ENCODE results near the gene BMP2K.

BMP2K gene

GRCh38 chr4:78937837-78938236, 161.7 kb downstream of the BMP2K start:
- no peak overlapping the region for H3K27ac ChIP-seq (ENCODE audit: low read length, poor library complexity, severe bottlenecking)
- peak overlapping the region in 1 of 2 experiments; percentile 2 for H3K18ac ChIP-seq (ENCODE audit: low read depth in 1 of 2, low read length in 2 of 2)
- no peak overlapping the region for H3K4ac ChIP-seq (ENCODE audit: low read depth in 1 of 2, low read length in 2 of 2)
- WGBS, result 81% methylated on average over 4 of the region's 4 CpGs
- no peaks in the 10 kb centered on the region for H3K27me3 ChIP-seq (ENCODE audit: control insufficient read depth in 1 of 2, insufficient read depth in 1 of 2, low read length in 2 of 2)
- H2BK15ac ChIP-seq (ENCODE audit: low read depth, poor library complexity, severe bottlenecking), result no peak overlapping the region
- H3K79me1 ChIP-seq (replicated peaks; ENCODE audit: low read length, poor library complexity, severe bottlenecking), result peaks cover 19% of the 10 kb centered on the region
- H3K9me3 ChIP-seq (ENCODE audit: control insufficient read depth, low read length), result no peaks in the 10 kb centered on the region
- no peak overlapping the region for H2BK120ac ChIP-seq (ENCODE audit: low read depth, low read length)
- H2BK5ac ChIP-seq (ENCODE audit: low read depth, low read length, poor library complexity, severe bottlenecking), result no peak overlapping the region
- H3K14ac ChIP-seq (ENCODE audit: low read length in 2 of 2), result no peak overlapping the region
- H2BK12ac ChIP-seq (ENCODE audit: low read length in 2 of 2), result no peak overlapping the region
- H2AK5ac ChIP-seq (ENCODE audit: low read length, severe bottlenecking), result no peak overlapping the region
- no peak overlapping the region for H4K8ac ChIP-seq (ENCODE audit: low read length)
- peaks cover 0 to 10% of the 10 kb centered on the region in 2 experiments for H3K36me3 ChIP-seq (ENCODE audit: control insufficient read depth in 1 of 2, insufficient read depth in 2 of 2, low read depth in 1 of 2, low read length in 2 of 2)
- no peak overlapping the region for H4K91ac ChIP-seq (ENCODE audit: low read length)
- peak overlapping the region in 1 of 2 experiments; percentile 98 for H3K4me3 ChIP-seq (ENCODE audit: insufficient read depth in 1 of 2, low read depth in 1 of 2, low read length in 2 of 2)
- peak; percentile 39 for DNase-seq
- H2AFZ ChIP-seq (ENCODE audit: low read depth, low read length), result no peak overlapping the region
- peak overlapping the region; percentile 99 for H3K9ac ChIP-seq (ENCODE audit: low read length)
- H3K4me2 ChIP-seq (ENCODE audit: low read length, poor library complexity, severe bottlenecking), result no peak overlapping the region
- H3K4me1 ChIP-seq (ENCODE audit: control insufficient read depth, insufficient read depth, low read depth, low read length), result peaks cover 3% of the 10 kb centered on the region
- H3K23ac ChIP-seq (ENCODE audit: low read length in 2 of 2), result no peak overlapping the region

GRCh38 chr4:78938474-78938867, 162.3 kb downstream of the BMP2K start:
- peak overlapping the region; percentile 82 for H3K4me2 ChIP-seq (ENCODE audit: low read length, poor library complexity, severe bottlenecking)
- H3K9ac ChIP-seq (ENCODE audit: low read length), result peak overlapping the region; percentile 99
- no peak overlapping the region for H3K14ac ChIP-seq (ENCODE audit: low read length in 2 of 2)
- H3K4ac ChIP-seq (ENCODE audit: low read depth in 1 of 2, low read length in 2 of 2), result no peak overlapping the region
- no peak overlapping the region for H2BK5ac ChIP-seq (ENCODE audit: low read depth, low read length, poor library complexity, severe bottlenecking)
- H2BK15ac ChIP-seq (ENCODE audit: low read depth, poor library complexity, severe bottlenecking), result no peak overlapping the region
- no peak overlapping the region for H4K8ac ChIP-seq (ENCODE audit: low read length)
- no peaks in the 10 kb centered on the region for H3K27me3 ChIP-seq (ENCODE audit: control insufficient read depth in 1 of 2, insufficient read depth in 1 of 2, low read length in 2 of 2)
- WGBS, result 24% methylated on average over 6 of the region's 7 CpGs
- no peak overlapping the region for H3K23ac ChIP-seq (ENCODE audit: low read length in 2 of 2)
- no peak overlapping the region for H2BK12ac ChIP-seq (ENCODE audit: low read length in 2 of 2)
- no peak overlapping the region for H2BK120ac ChIP-seq (ENCODE audit: low read depth, low read length)
- no peak overlapping the region for H3K18ac ChIP-seq (ENCODE audit: low read depth in 1 of 2, low read length in 2 of 2)
- H3K27ac ChIP-seq (ENCODE audit: low read length, poor library complexity, severe bottlenecking), result no peak overlapping the region
- H2AFZ ChIP-seq (ENCODE audit: low read depth, low read length), result no peak overlapping the region
- H3K36me3 ChIP-seq (ENCODE audit: control insufficient read depth in 1 of 2, insufficient read depth in 2 of 2, low read depth in 1 of 2, low read length in 2 of 2), result peaks cover 0 to 6% of the 10 kb centered on the region in 2 experiments
- DNase-seq, result peak; percentile 14
- peak overlapping the region; percentile 88 to 98 for H3K4me3 ChIP-seq (ENCODE audit: insufficient read depth in 1 of 2, low read depth in 1 of 2, low read length in 2 of 2)
- peaks cover 3% of the 10 kb centered on the region for H3K4me1 ChIP-seq (ENCODE audit: control insufficient read depth, insufficient read depth, low read depth, low read length)
- no peaks in the 10 kb centered on the region for H3K9me3 ChIP-seq (ENCODE audit: control insufficient read depth, low read length)
- H2AK5ac ChIP-seq (ENCODE audit: low read length, severe bottlenecking), result no peak overlapping the region
- H4K91ac ChIP-seq (ENCODE audit: low read length), result no peak overlapping the region
- peaks cover 19% of the 10 kb centered on the region for H3K79me1 ChIP-seq (replicated peaks; ENCODE audit: low read length, poor library complexity, severe bottlenecking)

GRCh38 chr4:78938868-78939666, 162.9 kb downstream of the BMP2K start, which contains the start of gene PAQR3:
Gene PAQR3, minus strand, starts transcription at chr4:78939438. Its CDS starts 214 bp downstream, at chr4:78939224.
- Histone ChIP-seq H3K27ac (ENCODE audit: low read length, poor library complexity, severe bottlenecking) (peak within 1 kb of the TSS; percentile 16), H3K14ac (ENCODE audit: low read length in 2 of 2) (peak within 1 kb of the TSS in 1 of 2 experiments; percentile 98), H3K27me3 (ENCODE audit: control insufficient read depth in 1 of 2, insufficient read depth in 1 of 2, low read length in 2 of 2) (no peaks in the 10 kb centered on the region), H3K4me1 (ENCODE audit: control insufficient read depth, insufficient read depth, low read depth, low read length) (peaks cover 3% of the 10 kb centered on the region), H3K4ac (ENCODE audit: low read depth in 1 of 2, low read length in 2 of 2) (peak within 1 kb of the TSS in 1 of 2 experiments; percentile 69), H3K9me3 (ENCODE audit: control insufficient read depth, low read length) (no peaks in the 10 kb centered on the region), H3K4me3 (ENCODE audit: insufficient read depth in 1 of 2, low read depth in 1 of 2, low read length in 2 of 2) (peak within 1 kb of the TSS; percentile 88 to 98), H2BK15ac (ENCODE audit: low read depth, poor library complexity, severe bottlenecking) (peak within 1 kb of the TSS; percentile 99), H2AFZ (ENCODE audit: low read depth, low read length) (peak within 1 kb of the TSS; percentile 99), H3K23ac (ENCODE audit: low read length in 2 of 2) (peak within 1 kb of the TSS; percentile 60 to 100), H2BK12ac (ENCODE audit: low read length in 2 of 2) (peak within 1 kb of the TSS in 1 of 2 experiments; percentile 32), H3K4me2 (ENCODE audit: low read length, poor library complexity, severe bottlenecking) (peak within 1 kb of the TSS; percentile 82), H3K9ac (ENCODE audit: low read length) (peak within 1 kb of the TSS; percentile 99), H4K8ac (ENCODE audit: low read length) (peak within 1 kb of the TSS; percentile 92), H2BK5ac (ENCODE audit: low read depth, low read length, poor library complexity, severe bottlenecking) (no peak within 1 kb of the TSS), H3K79me1 (replicated peaks; ENCODE audit: low read length, poor library complexity, severe bottlenecking) (peaks cover 19% of the 10 kb centered on the region), H2BK120ac (ENCODE audit: low read depth, low read length) (peak within 1 kb of the TSS; percentile 79), H2AK5ac (ENCODE audit: low read length, severe bottlenecking) (no peak within 1 kb of the TSS), H4K91ac (ENCODE audit: low read length) (peak within 1 kb of the TSS; percentile 55), H3K36me3 (ENCODE audit: control insufficient read depth in 1 of 2, insufficient read depth in 2 of 2, low read depth in 1 of 2, low read length in 2 of 2) (peaks cover 0 to 5% of the 10 kb centered on the region in 2 experiments), H3K18ac (ENCODE audit: low read depth in 1 of 2, low read length in 2 of 2) (peak within 1 kb of the TSS; percentile 11 to 90)
- DNase-seq, result peak; percentile 79
- under 1% methylated on average over 65 of the region's 77 CpGs for WGBS

GRCh38 chr4:78939667-78940008, 163.5 kb downstream of the BMP2K start:
- no peak overlapping the region for H2AK5ac ChIP-seq (ENCODE audit: low read length, severe bottlenecking)
- H3K79me1 ChIP-seq (replicated peaks; ENCODE audit: low read length, poor library complexity, severe bottlenecking), result peaks cover 19% of the 10 kb centered on the region
- peak overlapping the region; percentile 88 to 98 for H3K4me3 ChIP-seq (ENCODE audit: insufficient read depth in 1 of 2, low read depth in 1 of 2, low read length in 2 of 2)
- no peaks in the 10 kb centered on the region for H3K9me3 ChIP-seq (ENCODE audit: control insufficient read depth, low read length)
- H2BK15ac ChIP-seq (ENCODE audit: low read depth, poor library complexity, severe bottlenecking), result no peak overlapping the region
- 0% methylated on average over 5 of the region's 9 CpGs for WGBS
- H3K18ac ChIP-seq (ENCODE audit: low read depth in 1 of 2, low read length in 2 of 2), result peak overlapping the region in 1 of 2 experiments; percentile 16
- DNase-seq, result no peak
- H2AFZ ChIP-seq (ENCODE audit: low read depth, low read length), result no peak overlapping the region
- H3K9ac ChIP-seq (ENCODE audit: low read length), result peak overlapping the region; percentile 99
- H2BK12ac ChIP-seq (ENCODE audit: low read length in 2 of 2), result no peak overlapping the region
- H3K27ac ChIP-seq (ENCODE audit: low read length, poor library complexity, severe bottlenecking), result peak overlapping the region; percentile 16
- H3K4ac ChIP-seq (ENCODE audit: low read depth in 1 of 2, low read length in 2 of 2), result no peak overlapping the region
- H3K23ac ChIP-seq (ENCODE audit: low read length in 2 of 2), result no peak overlapping the region
- no peak overlapping the region for H2BK5ac ChIP-seq (ENCODE audit: low read depth, low read length, poor library complexity, severe bottlenecking)
- peak overlapping the region; percentile 82 for H3K4me2 ChIP-seq (ENCODE audit: low read length, poor library complexity, severe bottlenecking)
- H3K4me1 ChIP-seq (ENCODE audit: control insufficient read depth, insufficient read depth, low read depth, low read length), result peaks cover 3% of the 10 kb centered on the region
- H3K36me3 ChIP-seq (ENCODE audit: control insufficient read depth in 1 of 2, insufficient read depth in 2 of 2, low read depth in 1 of 2, low read length in 2 of 2), result peaks cover 0 to 5% of the 10 kb centered on the region in 2 experiments
- H2BK120ac ChIP-seq (ENCODE audit: low read depth, low read length), result no peak overlapping the region
- no peak overlapping the region for H4K8ac ChIP-seq (ENCODE audit: low read length)
- H3K27me3 ChIP-seq (ENCODE audit: control insufficient read depth in 1 of 2, insufficient read depth in 1 of 2, low read length in 2 of 2), result no peaks in the 10 kb centered on the region
- H3K14ac ChIP-seq (ENCODE audit: low read length in 2 of 2), result no peak overlapping the region
- H4K91ac ChIP-seq (ENCODE audit: low read length), result no peak overlapping the region
